Activated B cell treated with CpG ODN at 0.5 μM for 24 hours (primary cell): Measurements from ENCODE around the gene RFX1. TPM values are rescaled to one million over a fixed set of nuclear protein-coding genes. Genes with fewer than 3 reads are reported as not detected.
"Not testable (repeated sequence)": the region's sequence is repeated elsewhere in the genome, so short reads cannot be mapped to it uniquely, and the experiment has no call there.

Experiments used
- ATAC-seq: fragments of 200-7000 bp; cut with Tn5 transposase; one replicate; pipeline ENCODE4 v1.10.0; 2021; ENCODE audit warnings: low read depth, mild to moderate bottlenecking, moderate library complexity
- CTCF ChIA-PET: fragments of 350-600 bp; sonication (Branson Sonifier 250); formaldehyde crosslinking; loops from one replicate; lab custom pipeline; 2021; ENCODE audit warnings: antibody characterized with exemption; lab: Charles Lee
- POLR2A ChIA-PET: fragments of 350-600 bp; sonication (Branson Sonifier 250); formaldehyde crosslinking; loops from one replicate; lab custom pipeline; 2021; ENCODE audit warnings: antibody characterized with exemption; lab: Charles Lee
- DNase-seq: peaks from one replicate; pipeline ENCODE4 v3.0.0; 2022
- H3K27ac Mint-ChIP-seq: one replicate; pipeline ENCODE4 v1.8.0; 2020; ENCODE audit warnings: mixed read lengths
- H3K27me3 Mint-ChIP-seq: one replicate; pipeline ENCODE4 v1.8.0; 2021; ENCODE audit warnings: mixed read lengths
- H3K36me3 Mint-ChIP-seq: one replicate; pipeline ENCODE4 v1.8.0; 2021; ENCODE audit warnings: low read depth, mixed read lengths
- H3K4me1 Mint-ChIP-seq: one replicate; pipeline ENCODE4 v1.8.0; 2021; ENCODE audit warnings: mixed read lengths
- H3K4me3 Mint-ChIP-seq: one replicate; pipeline ENCODE4 v1.8.0; 2020; ENCODE audit warnings: mild to moderate bottlenecking, mixed read lengths
- H3K9me3 Mint-ChIP-seq: one replicate; pipeline ENCODE4 v1.8.0; 2020; ENCODE audit warnings: mixed read lengths
- intact Hi-C: fragments of 100-400 bp; cut with micrococcal nuclease; formaldehyde crosslinking; loops from one replicate; pipeline ENCODE4 v1.15.1; 2024
- total RNA-seq: library from RNA; stranded (reverse); gene quantifications from 2 replicates; pipeline ENCODE4 v1.2.3, GENCODE V29; 2022
- TF ChIP-seq, protein P1 (sequence below): fragments of 200-600 bp; IDR thresholded peaks from one replicate; pipeline ENCODE4 v1.8.0; 2022; ENCODE audit warnings: antibody characterized with exemption, mild to moderate bottlenecking

RFX1 gene
- total RNA-seq, 1 donor from 2014 or later: 19.0 TPM

DNA sequence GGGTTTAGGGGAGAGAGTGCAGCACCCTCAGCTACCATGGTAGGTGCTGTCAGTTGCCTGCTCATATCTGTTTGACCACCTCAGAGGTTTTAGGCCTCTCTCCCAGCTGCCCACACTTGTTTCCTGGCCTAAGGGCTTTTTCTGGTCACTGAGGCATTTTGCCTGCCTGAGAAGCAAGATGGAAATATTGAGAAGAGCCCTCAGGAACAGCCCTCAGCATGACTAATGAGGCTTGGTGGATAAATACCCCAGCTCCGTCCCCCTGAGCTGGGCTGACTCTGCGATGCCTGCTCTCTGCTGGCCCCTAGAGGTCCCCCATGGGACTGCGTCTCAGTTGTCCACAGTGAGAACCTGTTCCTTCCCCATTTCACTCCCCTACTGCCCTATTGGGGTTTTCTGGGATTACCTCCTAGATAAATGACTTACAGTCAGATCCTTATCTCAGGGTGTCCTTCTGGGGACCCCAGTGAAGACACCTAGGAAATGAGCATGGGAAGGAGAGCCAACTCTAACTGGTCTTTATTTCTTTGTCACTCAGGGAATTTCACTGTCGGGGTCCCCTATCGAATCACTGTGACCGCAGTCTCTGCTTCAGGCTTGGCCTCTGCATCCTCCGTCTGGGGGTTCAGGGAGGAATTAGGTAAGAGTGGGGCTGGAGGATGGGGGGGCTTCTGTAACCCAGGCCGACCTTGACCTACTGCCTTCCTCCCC is 42.5 kb upstream of the RFX1 start:
- Mint-ChIP-seq H3K27me3 (no peaks in the 10 kb centered on the region), H3K4me1 (no peaks in the 10 kb centered on the region), H3K9me3 (no peaks in the 10 kb centered on the region), H3K4me3 (no peak overlapping the region), H3K36me3 (peaks cover 62% of the 10 kb centered on the region), H3K27ac (no peak overlapping the region)
- intact Hi-C loops: loop anchor here (1.0 kb wide), 3 partner anchors 96 to 168 kb away; partner anchors contain the start of gene DCAF15
- ChIA-PET CTCF (interaction anchor here (0.7 to 3.5 kb wide), 13 partner anchors 10 to 173 kb away, joined by 3 to 33 read pairs (median 4); partner anchors contain the start of genes BRME1, CC2D1A, IL27RA and MISP3), POLR2A (interaction anchor here (0.7 to 1.7 kb wide), 4 partner anchors 10 to 201 kb away, joined by 3 to 9 read pairs (median 4); no protein-coding TSS in a partner anchor)
- TF ChIP-seq, protein P1, sequence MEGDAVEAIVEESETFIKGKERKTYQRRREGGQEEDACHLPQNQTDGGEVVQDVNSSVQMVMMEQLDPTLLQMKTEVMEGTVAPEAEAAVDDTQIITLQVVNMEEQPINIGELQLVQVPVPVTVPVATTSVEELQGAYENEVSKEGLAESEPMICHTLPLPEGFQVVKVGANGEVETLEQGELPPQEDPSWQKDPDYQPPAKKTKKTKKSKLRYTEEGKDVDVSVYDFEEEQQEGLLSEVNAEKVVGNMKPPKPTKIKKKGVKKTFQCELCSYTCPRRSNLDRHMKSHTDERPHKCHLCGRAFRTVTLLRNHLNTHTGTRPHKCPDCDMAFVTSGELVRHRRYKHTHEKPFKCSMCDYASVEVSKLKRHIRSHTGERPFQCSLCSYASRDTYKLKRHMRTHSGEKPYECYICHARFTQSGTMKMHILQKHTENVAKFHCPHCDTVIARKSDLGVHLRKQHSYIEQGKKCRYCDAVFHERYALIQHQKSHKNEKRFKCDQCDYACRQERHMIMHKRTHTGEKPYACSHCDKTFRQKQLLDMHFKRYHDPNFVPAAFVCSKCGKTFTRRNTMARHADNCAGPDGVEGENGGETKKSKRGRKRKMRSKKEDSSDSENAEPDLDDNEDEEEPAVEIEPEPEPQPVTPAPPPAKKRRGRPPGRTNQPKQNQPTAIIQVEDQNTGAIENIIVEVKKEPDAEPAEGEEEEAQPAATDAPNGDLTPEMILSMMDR: no peak
- DNase-seq (peak; percentile 71), ATAC-seq (peak; percentile 99)

DNA sequence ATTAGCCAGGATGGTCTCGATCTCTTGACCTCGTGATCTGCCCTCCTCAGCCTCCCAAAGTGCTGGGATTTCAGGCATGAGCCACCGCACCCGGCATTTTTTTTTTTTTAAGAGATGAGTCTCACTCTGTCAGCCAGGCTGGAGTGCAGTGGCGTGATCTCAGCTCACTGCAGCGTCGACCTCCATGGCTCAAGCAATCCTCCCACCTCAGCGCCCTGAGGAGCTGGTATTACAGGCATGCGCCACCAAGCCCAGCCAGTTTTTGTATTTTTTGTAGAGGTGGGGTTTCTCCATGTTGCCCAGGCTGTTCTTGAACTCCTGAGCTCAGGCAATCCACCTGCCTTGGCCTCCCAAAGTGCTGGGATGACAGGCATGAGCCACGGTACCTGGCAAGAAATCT is 41.7 kb upstream of the RFX1 start:
- H3K4me3 Mint-ChIP-seq, H3K27me3 Mint-ChIP-seq, H3K4me1 Mint-ChIP-seq, ATAC-seq, DNase-seq, H3K27ac Mint-ChIP-seq, H3K9me3 Mint-ChIP-seq: not testable (repeated sequence)
- peaks cover 63% of the 10 kb centered on the region for H3K36me3 Mint-ChIP-seq
- ChIA-PET CTCF (interaction anchor here (0.7 to 3.5 kb wide), 13 partner anchors 10 to 172 kb away, joined by 3 to 33 read pairs (median 4); partner anchors contain the start of genes BRME1, CC2D1A, IL27RA and MISP3), POLR2A (interaction anchor here (0.7 to 1.7 kb wide), 4 partner anchors 41 to 200 kb away, joined by 3 to 5 read pairs (median 3); no protein-coding TSS in a partner anchor)
- intact Hi-C loops: loop anchor here (1.0 kb wide), 3 partner anchors 96 to 168 kb away; partner anchors contain the start of gene DCAF15

DNA sequence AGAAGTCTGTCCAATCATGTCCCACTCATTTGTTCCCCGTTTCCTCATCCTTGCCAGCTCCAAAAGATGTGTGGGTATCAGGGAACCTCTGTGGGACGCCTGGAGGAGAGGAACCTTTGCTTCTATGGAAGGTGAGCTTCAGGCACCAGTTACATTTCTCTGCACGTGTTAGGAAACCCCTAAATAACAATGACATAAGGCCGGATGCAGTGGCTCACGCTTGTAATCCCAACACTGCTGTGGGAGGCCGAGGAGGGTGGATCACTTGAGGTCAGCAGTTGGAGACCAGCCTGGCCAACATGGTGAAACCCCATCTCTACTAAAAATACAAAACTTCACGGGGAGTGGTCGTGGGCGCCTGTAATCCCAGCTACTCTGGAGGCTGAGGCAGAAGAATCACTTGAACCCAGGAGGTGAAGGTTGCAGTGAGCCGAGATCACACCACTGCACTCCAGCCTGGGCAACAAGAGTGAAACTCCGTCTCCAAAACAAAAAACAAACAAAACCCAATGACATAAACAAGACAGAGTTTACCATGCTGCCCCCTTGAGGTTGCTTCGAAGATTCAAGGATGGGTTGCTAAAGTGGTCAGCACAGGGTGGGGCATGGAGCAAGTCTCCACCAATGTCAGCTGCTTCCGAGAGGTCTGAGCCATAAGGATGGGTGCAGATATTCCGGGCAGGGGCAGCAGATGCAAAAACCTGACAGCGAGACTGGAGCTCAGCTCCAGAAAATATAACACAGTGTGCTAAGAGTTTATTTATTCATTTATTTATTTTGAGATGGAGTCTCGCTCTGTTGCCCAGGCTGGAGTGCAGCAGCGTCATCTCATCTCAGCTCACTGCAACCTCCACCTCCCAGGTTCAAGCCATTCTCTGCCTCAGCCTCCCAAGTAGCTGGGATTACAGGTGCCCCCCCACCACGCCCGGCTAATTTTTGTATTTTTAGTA is 36.8 kb upstream of the RFX1 start:
- intact Hi-C loops: loop anchor here (1.0 kb wide), 1 partner anchor 163 kb away; no protein-coding TSS in a partner anchor
- Mint-ChIP-seq H3K27ac (peak overlapping the region; percentile 63), H3K36me3 (peaks cover 67% of the 10 kb centered on the region), H3K4me1 (peaks cover 13% of the 10 kb centered on the region)
- not testable (repeated sequence) for H3K9me3 Mint-ChIP-seq, H3K27me3 Mint-ChIP-seq, DNase-seq, H3K4me3 Mint-ChIP-seq
- CTCF ChIA-PET: interaction anchor here (0.7 to 1.9 kb wide), 8 partner anchors 10 to 206 kb away, joined by 3 to 10 read pairs (median 3); partner anchors contain the start of gene DCAF15
- POLR2A ChIA-PET: interaction anchor here (0.6 to 2.0 kb wide), 5 partner anchors 11 to 137 kb away, joined by 3 to 9 read pairs (median 5); partner anchors contain the start of genes BRME1, CC2D1A, DCAF15 and IL27RA
- peak; percentile 80 for ATAC-seq

DNA sequence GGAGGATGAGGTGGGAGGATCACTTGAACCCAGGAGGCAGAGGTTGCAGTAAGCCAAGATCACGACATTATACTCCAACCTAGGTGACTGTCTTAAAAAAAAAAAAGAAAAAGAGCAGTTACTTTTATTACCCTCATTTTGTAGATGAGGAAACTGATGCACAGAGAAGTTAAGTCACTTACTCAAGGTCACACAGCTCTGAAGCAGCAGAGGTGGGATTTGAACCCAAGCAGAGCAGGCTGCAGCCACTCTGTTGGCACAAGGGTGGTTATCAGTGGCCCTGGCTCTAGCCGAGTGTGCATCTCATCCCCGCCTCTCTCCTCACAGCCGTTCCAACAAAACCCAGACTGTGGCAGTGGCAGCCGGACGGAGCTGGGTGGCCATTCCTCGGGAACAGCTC is 33.1 kb upstream of the RFX1 start:
- POLR2A ChIA-PET: interaction anchor here (0.5 kb wide), 1 partner anchor 183 kb away, joined by 11 read pairs; no protein-coding TSS in a partner anchor
- CTCF ChIA-PET: no interaction called here
- TF ChIP-seq, protein P1: no peak
- intact Hi-C loops: no loop called here
- Mint-ChIP-seq H3K27me3 (no peaks in the 10 kb centered on the region), H3K4me3 (no peak overlapping the region), H3K27ac (no peak overlapping the region), H3K36me3 (peaks cover 61% of the 10 kb centered on the region), H3K4me1 (peaks cover 14% of the 10 kb centered on the region), H3K9me3 (no peaks in the 10 kb centered on the region)
- no peak for ATAC-seq
- no peak for DNase-seq

DNA sequence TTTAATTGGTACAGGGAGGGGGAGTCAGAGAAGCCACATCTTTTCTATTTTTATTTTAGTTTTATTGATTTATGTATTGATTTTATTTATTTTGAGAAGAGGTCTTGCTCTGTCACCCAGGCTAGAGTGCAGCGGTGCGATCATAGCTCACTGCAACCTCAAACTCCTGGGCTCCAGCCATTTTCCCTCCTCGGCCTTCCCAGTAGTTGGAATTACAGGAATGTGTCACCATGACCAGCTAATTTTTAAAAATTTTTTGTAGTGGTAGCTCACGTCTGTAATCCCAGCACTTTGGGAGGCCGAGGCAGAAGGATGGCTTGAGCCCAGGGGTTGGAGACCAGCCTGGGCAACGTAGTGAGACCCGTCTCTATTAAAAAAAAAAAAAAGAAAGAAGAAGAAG is 29.6 kb upstream of the RFX1 start:
- H3K4me3 Mint-ChIP-seq: no peak overlapping the region
- intact Hi-C loops: no loop called here
- ATAC-seq: no peak
- H3K27ac Mint-ChIP-seq: no peak overlapping the region
- H3K27me3 Mint-ChIP-seq: no peaks in the 10 kb centered on the region
- TF ChIP-seq, protein P1: no peak
- CTCF ChIA-PET: no interaction called here
- H3K4me1 Mint-ChIP-seq: peaks cover 18% of the 10 kb centered on the region
- POLR2A ChIA-PET: interaction anchor here (0.6 to 0.7 kb wide), 2 partner anchors 133 to 349 kb away, joined by 3 to 4 read pairs; no protein-coding TSS in a partner anchor
- peaks cover 51% of the 10 kb centered on the region for H3K36me3 Mint-ChIP-seq
- H3K9me3 Mint-ChIP-seq: no peaks in the 10 kb centered on the region
- no peak for DNase-seq

DNA sequence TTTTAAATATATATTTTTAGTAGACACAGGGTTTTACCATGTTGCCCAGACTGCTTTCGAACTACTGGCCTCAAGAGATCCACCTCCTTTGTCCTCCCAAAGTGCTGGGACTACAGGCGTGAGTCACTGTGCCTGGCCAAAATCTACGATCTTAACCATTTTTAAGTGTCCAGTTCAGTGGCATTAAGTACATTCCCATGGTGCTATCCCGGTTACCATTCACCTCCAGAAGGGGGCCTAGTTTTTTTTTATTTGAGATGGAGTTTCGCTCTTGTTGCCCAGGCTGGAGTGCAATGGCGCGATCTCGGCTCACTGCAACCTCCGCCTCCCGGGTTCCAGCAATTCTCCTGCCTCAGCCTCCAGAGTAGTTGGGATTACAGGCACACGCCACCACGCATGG is 29.0 kb upstream of the RFX1 start:
- H3K27ac Mint-ChIP-seq, DNase-seq, H3K4me3 Mint-ChIP-seq, ATAC-seq, POLR2A ChIA-PET, H3K27me3 Mint-ChIP-seq, intact Hi-C loops, H3K9me3 Mint-ChIP-seq: not testable (repeated sequence)
- Mint-ChIP-seq H3K4me1 (peaks cover 18% of the 10 kb centered on the region), H3K36me3 (peaks cover 48% of the 10 kb centered on the region)
- CTCF ChIA-PET: interaction anchor here (0.8 kb wide), 1 partner anchor 37 kb away, joined by 4 read pairs; no protein-coding TSS in a partner anchor
